Activated B cell treated with CpG ODN at 0.5 μM for 24 hours (primary cell): ENCODE measurements around the gene MSL1. TPM values are rescaled to one million over a fixed set of nuclear protein-coding genes. Genes with fewer than 3 reads are reported as not detected.

Experiments
- ATAC-seq: fragments of 200-7000 bp; cut with Tn5 transposase; one replicate; pipeline ENCODE4 v1.10.0; 2021; ENCODE audit warnings: low read depth, mild to moderate bottlenecking, moderate library complexity
- CTCF ChIA-PET: fragments of 350-600 bp; sonication (Branson Sonifier 250); formaldehyde crosslinking; loops from one replicate; lab custom pipeline; 2021; ENCODE audit warnings: antibody characterized with exemption; lab: Charles Lee
- POLR2A ChIA-PET: fragments of 350-600 bp; sonication (Branson Sonifier 250); formaldehyde crosslinking; loops from one replicate; lab custom pipeline; 2021; ENCODE audit warnings: antibody characterized with exemption; lab: Charles Lee
- DNase-seq: peaks from one replicate; pipeline ENCODE4 v3.0.0; 2022
- H3K27ac Mint-ChIP-seq: one replicate; pipeline ENCODE4 v1.8.0; 2020; ENCODE audit warnings: mixed read lengths
- H3K27me3 Mint-ChIP-seq: one replicate; pipeline ENCODE4 v1.8.0; 2021; ENCODE audit warnings: mixed read lengths
- H3K36me3 Mint-ChIP-seq: one replicate; pipeline ENCODE4 v1.8.0; 2021; ENCODE audit warnings: low read depth, mixed read lengths
- H3K4me1 Mint-ChIP-seq: one replicate; pipeline ENCODE4 v1.8.0; 2021; ENCODE audit warnings: mixed read lengths
- H3K4me3 Mint-ChIP-seq: one replicate; pipeline ENCODE4 v1.8.0; 2020; ENCODE audit warnings: mild to moderate bottlenecking, mixed read lengths
- H3K9me3 Mint-ChIP-seq: one replicate; pipeline ENCODE4 v1.8.0; 2020; ENCODE audit warnings: mixed read lengths
- intact Hi-C: fragments of 100-400 bp; cut with micrococcal nuclease; formaldehyde crosslinking; loops from one replicate; pipeline ENCODE4 v1.15.1; 2024
- total RNA-seq: library from RNA; stranded (reverse); gene quantifications from 2 replicates; pipeline ENCODE4 v1.2.3, GENCODE V29; 2022
- TF ChIP-seq, protein P1 (sequence below): fragments of 200-600 bp; IDR thresholded peaks from one replicate; pipeline ENCODE4 v1.8.0; 2022; ENCODE audit warnings: antibody characterized with exemption, mild to moderate bottlenecking

MSL1 gene
- total RNA-seq, 1 donor from 2014 or later: 101 TPM

GRCh38 chr17:40076591-40076990, 45.2 kb upstream of the MSL1 start:
- Mint-ChIP-seq H3K9me3 (no peaks in the 10 kb centered on the region), H3K4me3 (no peak overlapping the region), H3K27me3 (no peaks in the 10 kb centered on the region), H3K36me3 (peaks cover 8% of the 10 kb centered on the region), H3K4me1 (peaks cover 18% of the 10 kb centered on the region), H3K27ac (no peak overlapping the region)
- ChIA-PET POLR2A (interaction anchor here (1.5 kb wide), 1 partner anchor 19 kb away, joined by 7 read pairs; no protein-coding TSS in a partner anchor), CTCF (interaction anchor here (0.9 to 4.4 kb wide), 9 partner anchors 8 to 529 kb away, joined by 3 to 53 read pairs (median 9); partner anchors contain the start of gene THRA)
- DNase-seq (no peak), ATAC-seq (no peak)
- intact Hi-C loops: loop anchor here (5.0 kb wide), 1 partner anchor 454 kb away; no protein-coding TSS in a partner anchor
- TF ChIP-seq, protein P1, sequence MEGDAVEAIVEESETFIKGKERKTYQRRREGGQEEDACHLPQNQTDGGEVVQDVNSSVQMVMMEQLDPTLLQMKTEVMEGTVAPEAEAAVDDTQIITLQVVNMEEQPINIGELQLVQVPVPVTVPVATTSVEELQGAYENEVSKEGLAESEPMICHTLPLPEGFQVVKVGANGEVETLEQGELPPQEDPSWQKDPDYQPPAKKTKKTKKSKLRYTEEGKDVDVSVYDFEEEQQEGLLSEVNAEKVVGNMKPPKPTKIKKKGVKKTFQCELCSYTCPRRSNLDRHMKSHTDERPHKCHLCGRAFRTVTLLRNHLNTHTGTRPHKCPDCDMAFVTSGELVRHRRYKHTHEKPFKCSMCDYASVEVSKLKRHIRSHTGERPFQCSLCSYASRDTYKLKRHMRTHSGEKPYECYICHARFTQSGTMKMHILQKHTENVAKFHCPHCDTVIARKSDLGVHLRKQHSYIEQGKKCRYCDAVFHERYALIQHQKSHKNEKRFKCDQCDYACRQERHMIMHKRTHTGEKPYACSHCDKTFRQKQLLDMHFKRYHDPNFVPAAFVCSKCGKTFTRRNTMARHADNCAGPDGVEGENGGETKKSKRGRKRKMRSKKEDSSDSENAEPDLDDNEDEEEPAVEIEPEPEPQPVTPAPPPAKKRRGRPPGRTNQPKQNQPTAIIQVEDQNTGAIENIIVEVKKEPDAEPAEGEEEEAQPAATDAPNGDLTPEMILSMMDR: no peak

GRCh38 chr17:40079545-40079944, 42.2 kb upstream of the MSL1 start:
- ChIA-PET CTCF (no interaction called here), POLR2A (no interaction called here)
- Mint-ChIP-seq H3K9me3 (no peaks in the 10 kb centered on the region), H3K4me3 (no peak overlapping the region), H3K27ac (no peak overlapping the region), H3K4me1 (peaks cover 13% of the 10 kb centered on the region), H3K27me3 (no peaks in the 10 kb centered on the region), H3K36me3 (peaks cover 13% of the 10 kb centered on the region)
- no peak for DNase-seq
- ATAC-seq: no peak
- intact Hi-C loops: loop anchor here (5.0 kb wide), 1 partner anchor 457 kb away; no protein-coding TSS in a partner anchor
- TF ChIP-seq, protein P1: no peak

GRCh38 chr17:40084477-40084876, 37.3 kb upstream of the MSL1 start:
- H3K9me3 Mint-ChIP-seq: no peaks in the 10 kb centered on the region
- no peak for DNase-seq
- TF ChIP-seq, protein P1: no peak
- no peak overlapping the region for H3K4me3 Mint-ChIP-seq
- ChIA-PET CTCF (interaction anchor here (1.4 to 3.9 kb wide), 3 partner anchors 10 to 71 kb away, joined by 3 to 52 read pairs (median 38); no protein-coding TSS in a partner anchor), POLR2A (no interaction called here)
- H3K27ac Mint-ChIP-seq: no peak overlapping the region
- ATAC-seq: no peak
- peaks cover 6% of the 10 kb centered on the region for H3K4me1 Mint-ChIP-seq
- H3K36me3 Mint-ChIP-seq: peaks cover 30% of the 10 kb centered on the region
- intact Hi-C loops: no loop called here
- H3K27me3 Mint-ChIP-seq: no peaks in the 10 kb centered on the region

DNA sequence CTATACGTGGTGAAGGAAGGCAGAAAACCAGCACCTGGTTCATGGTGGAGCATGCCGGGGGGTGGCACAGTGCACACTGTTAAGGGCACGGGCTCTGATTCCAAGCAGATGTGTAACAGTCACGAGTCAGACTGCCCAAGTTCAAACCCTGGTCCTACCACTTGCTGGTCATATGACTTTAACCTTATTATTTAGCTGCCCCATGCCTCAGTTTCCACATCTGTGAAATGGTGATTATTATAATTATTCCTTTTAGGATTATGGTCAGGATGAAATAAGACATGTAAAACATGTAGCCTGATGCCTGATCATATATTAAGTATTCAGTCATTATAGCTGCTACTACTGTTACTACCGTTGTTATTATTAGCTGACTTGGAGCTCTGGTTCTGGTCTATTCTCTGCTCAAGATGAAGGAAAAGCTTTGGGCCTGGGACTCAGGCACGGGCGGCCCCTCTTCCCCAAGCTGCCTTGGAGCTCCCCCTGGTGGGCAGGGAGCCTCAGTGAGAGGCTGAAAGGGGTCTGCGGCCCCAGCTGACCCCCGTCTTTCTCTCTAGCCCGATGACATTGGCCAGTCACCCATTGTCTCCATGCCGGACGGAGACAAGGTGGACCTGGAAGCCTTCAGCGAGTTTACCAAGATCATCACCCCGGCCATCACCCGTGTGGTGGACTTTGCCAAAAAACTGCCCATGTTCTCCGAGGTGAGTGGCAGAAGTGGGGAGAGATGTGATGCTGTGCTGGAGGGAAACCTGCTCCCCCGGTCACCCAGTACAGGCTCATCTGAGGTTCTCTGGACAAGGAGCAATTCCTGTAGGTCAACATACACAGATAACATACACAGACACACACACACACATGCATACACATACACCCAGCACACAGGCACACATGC, 35.4 kb upstream of the MSL1 start:
- ATAC-seq (peak; percentile 75), DNase-seq (peak; percentile 63)
- H3K4me1 Mint-ChIP-seq: peaks cover 6% of the 10 kb centered on the region
- ChIA-PET POLR2A (interaction anchor here (0.7 to 1.4 kb wide), 7 partner anchors 11 to 54 kb away, joined by 3 to 6 read pairs (median 3); partner anchors contain the start of genes CASC3, MED24 and NR1D1), CTCF (interaction anchor here (0.7 to 3.9 kb wide), 35 partner anchors 9 to 463 kb away, joined by 3 to 52 read pairs (median 5); partner anchors contain the start of genes CSF3 and NR1D1)
- H3K27me3 Mint-ChIP-seq: no peaks in the 10 kb centered on the region
- no peak overlapping the region for H3K4me3 Mint-ChIP-seq
- TF ChIP-seq, protein P1: peak; percentile 26
- intact Hi-C loops: loop anchor here (1.0 to 2.0 kb wide), 5 partner anchors 10 to 73 kb away; partner anchors contain the start of gene THRA
- H3K27ac Mint-ChIP-seq: no peak overlapping the region
- no peaks in the 10 kb centered on the region for H3K9me3 Mint-ChIP-seq
- peaks cover 34% of the 10 kb centered on the region for H3K36me3 Mint-ChIP-seq
